Liver (tissue), 9 donors: Measurements from ENCODE around the gene SSBP2. TPM values are rescaled to one million over a fixed set of nuclear protein-coding genes. Genes with fewer than 3 reads are reported as not detected.
"Not testable (repeated sequence)": the region's sequence is repeated elsewhere in the genome, so short reads cannot be mapped to it uniquely, and the experiment has no call there.

Source experiments
- DNase-seq: peaks from one replicate; pipeline ENCODE4 v3.0.0-alpha.2; 2017; ENCODE audit warnings: low spot score
- H3K27ac ChIP-seq, 2 donors: one replicate each; pipeline ENCODE4 v1.7.0; 2013; ENCODE audit warnings: inconsistent platforms in 2 of 2, low read length in 2 of 2, control low read depth in 1 of 2, low read depth in 1 of 2, mild to moderate bottlenecking in 1 of 2
- H3K27me3 ChIP-seq, 4 donors: one replicate each; pipeline versions ENCODE4 v1.6.1 to v1.7.0; 2013; ENCODE audit warnings: low read length in 3 of 4, inconsistent platforms in 1 of 4, mild to moderate bottlenecking in 1 of 4, moderate library complexity in 1 of 4; ENCODE audit not compliant: control insufficient read depth in 4 of 4, insufficient read depth in 4 of 4
- H3K36me3 ChIP-seq, 4 donors: one replicate each; pipeline versions ENCODE4 v1.6.1 to v1.7.0; 2013; ENCODE audit warnings: low read length in 3 of 4, mild to moderate bottlenecking in 3 of 4, low read depth in 1 of 4, moderate library complexity in 1 of 4; ENCODE audit not compliant: control insufficient read depth in 4 of 4, insufficient read depth in 3 of 4
- H3K4me1 ChIP-seq, 4 donors: one replicate each; pipeline versions ENCODE4 v1.6.1 to v1.7.0; 2013; ENCODE audit warnings: low read length in 3 of 4, mild to moderate bottlenecking in 3 of 4, moderate library complexity in 1 of 4; ENCODE audit not compliant: control insufficient read depth in 4 of 4, insufficient read depth in 4 of 4
- H3K4me3 ChIP-seq, 3 donors: one replicate each; pipeline versions ENCODE4 v1.6.1 to v1.7.0; 2013; ENCODE audit warnings: low read length in 3 of 3, control low read depth in 1 of 3, low read depth in 1 of 3, mild to moderate bottlenecking in 1 of 3
- H3K9ac ChIP-seq, 2 donors: one replicate each; pipeline ENCODE4 v1.7.0; 2013; ENCODE audit warnings: low read length in 2 of 2, mild to moderate bottlenecking in 2 of 2, moderate library complexity in 2 of 2, control low read depth in 1 of 2, low read depth in 1 of 2
- H3K9me3 ChIP-seq, 4 donors: one replicate each; pipeline versions ENCODE4 v1.6.1 to v1.7.0; 2013; ENCODE audit warnings: low read length in 3 of 4; ENCODE audit not compliant: control insufficient read depth in 4 of 4
- EGR1 ChIP-seq, 2 donors: IDR thresholded peaks; 2 replicates each; pipeline ENCODE4 v1.6.1; 2016 to 2018; ENCODE audit warnings: antibody characterized with exemption in 2 of 2, low read depth in 2 of 2
- FOXA1 ChIP-seq: IDR thresholded peaks from 2 replicates; pipeline ENCODE4 v1.6.1; 2016; ENCODE audit warnings: antibody characterized with exemption
- FOXA2 ChIP-seq: IDR thresholded peaks from 2 replicates; pipeline ENCODE4 v1.6.1; 2016; ENCODE audit warnings: antibody characterized with exemption
- GABPA ChIP-seq, 2 donors: IDR thresholded peaks in 1 of 2; conservative IDR thresholded peaks in 1 of 2; 2 replicates each; pipeline ENCODE4 v1.6.1; 2016; ENCODE audit warnings: antibody characterized with exemption in 2 of 2, mild to moderate bottlenecking in 1 of 2, moderate library complexity in 1 of 2
- HNF4A ChIP-seq, 2 donors: conservative IDR thresholded peaks; 2 replicates each; pipeline ENCODE4 v1.6.1; 2016; ENCODE audit warnings: antibody characterized with exemption in 2 of 2, mild to moderate bottlenecking in 2 of 2
- HNF4G ChIP-seq: IDR thresholded peaks from 2 replicates; pipeline ENCODE4 v1.6.1; 2016; ENCODE audit warnings: antibody characterized with exemption
- JUND ChIP-seq, 2 donors: IDR thresholded peaks; 2 replicates each; pipeline ENCODE4 v1.6.1; 2016; ENCODE audit warnings: antibody characterized with exemption in 2 of 2
- NR2F2 ChIP-seq: IDR thresholded peaks from 2 replicates; pipeline ENCODE4 v1.6.1; 2016; ENCODE audit warnings: antibody characterized with exemption
- RXRA ChIP-seq, 2 donors: IDR thresholded peaks; 2 replicates each; pipeline ENCODE4 v1.6.1; 2017 to 2018; ENCODE audit warnings: antibody characterized with exemption in 2 of 2, mild to moderate bottlenecking in 1 of 2
- SP1 ChIP-seq: IDR thresholded peaks from 2 replicates; pipeline ENCODE4 v1.6.1; 2018; ENCODE audit warnings: antibody characterized with exemption, mild to moderate bottlenecking
- TAF1 ChIP-seq: conservative IDR thresholded peaks from 2 replicates; pipeline ENCODE4 v1.6.1; 2016; ENCODE audit warnings: antibody characterized with exemption, mild to moderate bottlenecking
- YY1 ChIP-seq: IDR thresholded peaks from 2 replicates; pipeline ENCODE4 v1.6.1; 2016; ENCODE audit warnings: antibody characterized with exemption, mild to moderate bottlenecking
- WGBS: extraction: QIAGEN DNeasy Blood & Tissue Kit; methylation state at CpG from one replicate; pipeline ENCODE4 v1.1.7; 2013; 5-methylcytosine and 5-hydroxymethylcytosine counted together
- polyA plus RNA-seq, 2 donors: library from polyadenylated mRNA; stranded (reverse) in 1 of 2; unstranded in 1 of 2; fragments of 200-250 nt in 1 of 2; fragments of >200 nt in 1 of 2; fragmentation: Nextera tagmentation in 1 of 2; extraction: Ambion mirVana in 1 of 2; gene quantifications; one replicate each; pipeline versions ENCODE4 v1.2.1 to v1.2.3, GENCODE V29; 2013 to 2015
- total RNA-seq, 2 donors: library from RNA; depleted of rRNA; stranded (reverse); fragments of >200 nt; gene quantifications; one replicate each; pipeline ENCODE4 v1.2.3, GENCODE V29; 2014
- TF ChIP-seq, protein P1 (sequence below): IDR thresholded peaks from 2 replicates; pipeline ENCODE4 v1.6.1; 2016; ENCODE audit warnings: antibody characterized with exemption, mild to moderate bottlenecking
- TF ChIP-seq, protein P2 (sequence below): IDR thresholded peaks from 2 replicates; pipeline ENCODE4 v1.6.1; 2016; ENCODE audit warnings: antibody characterized with exemption
- TF ChIP-seq, protein P3 (sequence below): IDR thresholded peaks from 2 replicates; pipeline ENCODE4 v1.6.1; 2016; ENCODE audit warnings: antibody characterized with exemption
- TF ChIP-seq, protein P4 (sequence below): IDR thresholded peaks from 2 replicates; pipeline ENCODE4 v1.6.1; 2016; ENCODE audit warnings: antibody characterized with exemption
- donor health status: healthy.
- donor health status: healthy.
- donor health status: healthy.
- donor health status: healthy.
- donor health status: healthy.

The SSBP2 gene
- total and polyA plus RNA-seq, 4 donors, result 2.2 to 10.1 (median 4.1) TPM

DNA sequence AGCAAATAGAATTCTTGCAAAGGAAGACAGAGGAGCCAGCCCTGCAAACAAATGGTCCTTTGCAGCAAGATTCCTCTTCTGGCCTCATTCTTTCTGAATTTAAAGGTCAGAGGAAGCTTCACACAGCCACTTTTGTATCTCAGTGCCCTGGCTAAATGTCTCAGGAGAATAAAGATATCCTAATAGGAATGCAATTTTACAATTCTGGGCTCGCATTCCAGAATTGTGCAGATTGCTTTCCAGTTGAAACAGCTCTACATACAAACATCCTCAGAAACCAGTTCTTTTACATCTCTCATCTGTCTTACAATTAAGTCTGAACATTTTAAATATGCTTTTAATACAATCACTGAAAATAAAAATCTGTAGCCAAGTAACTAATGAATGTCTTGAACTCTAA lies 342.4 kb downstream of the SSBP2 start:
- no peak for DNase-seq
- Histone ChIP-seq H3K9me3 (no peaks in the 10 kb centered on the region), H3K9ac (no peak overlapping the region), H3K4me1 (peaks cover 4 to 18% (median 13%) of the 10 kb centered on the region in 4 donors), H3K36me3 (no peaks in the 10 kb centered on the region), H3K27ac (no peak overlapping the region), H3K4me3 (no peak overlapping the region), H3K27me3 (no peaks in the 10 kb centered on the region)
- WGBS, result 95% methylated on average over 1 of the region's 1 CpG
- TF ChIP-seq, protein P1, sequence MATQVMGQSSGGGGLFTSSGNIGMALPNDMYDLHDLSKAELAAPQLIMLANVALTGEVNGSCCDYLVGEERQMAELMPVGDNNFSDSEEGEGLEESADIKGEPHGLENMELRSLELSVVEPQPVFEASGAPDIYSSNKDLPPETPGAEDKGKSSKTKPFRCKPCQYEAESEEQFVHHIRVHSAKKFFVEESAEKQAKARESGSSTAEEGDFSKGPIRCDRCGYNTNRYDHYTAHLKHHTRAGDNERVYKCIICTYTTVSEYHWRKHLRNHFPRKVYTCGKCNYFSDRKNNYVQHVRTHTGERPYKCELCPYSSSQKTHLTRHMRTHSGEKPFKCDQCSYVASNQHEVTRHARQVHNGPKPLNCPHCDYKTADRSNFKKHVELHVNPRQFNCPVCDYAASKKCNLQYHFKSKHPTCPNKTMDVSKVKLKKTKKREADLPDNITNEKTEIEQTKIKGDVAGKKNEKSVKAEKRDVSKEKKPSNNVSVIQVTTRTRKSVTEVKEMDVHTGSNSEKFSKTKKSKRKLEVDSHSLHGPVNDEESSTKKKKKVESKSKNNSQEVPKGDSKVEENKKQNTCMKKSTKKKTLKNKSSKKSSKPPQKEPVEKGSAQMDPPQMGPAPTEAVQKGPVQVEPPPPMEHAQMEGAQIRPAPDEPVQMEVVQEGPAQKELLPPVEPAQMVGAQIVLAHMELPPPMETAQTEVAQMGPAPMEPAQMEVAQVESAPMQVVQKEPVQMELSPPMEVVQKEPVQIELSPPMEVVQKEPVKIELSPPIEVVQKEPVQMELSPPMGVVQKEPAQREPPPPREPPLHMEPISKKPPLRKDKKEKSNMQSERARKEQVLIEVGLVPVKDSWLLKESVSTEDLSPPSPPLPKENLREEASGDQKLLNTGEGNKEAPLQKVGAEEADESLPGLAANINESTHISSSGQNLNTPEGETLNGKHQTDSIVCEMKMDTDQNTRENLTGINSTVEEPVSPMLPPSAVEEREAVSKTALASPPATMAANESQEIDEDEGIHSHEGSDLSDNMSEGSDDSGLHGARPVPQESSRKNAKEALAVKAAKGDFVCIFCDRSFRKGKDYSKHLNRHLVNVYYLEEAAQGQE, result no peak
- TF ChIP-seq YY1 (no peak), HNF4G (no peak), JUND (IDR thresholded peaks at IDR 0.05) (no peak), EGR1 (IDR thresholded peaks at IDR 0.05; ENCODE audit: low read depth in 2 of 2) (no peak), SP1 (no peak), FOXA1 (no peak), NR2F2 (no peak), HNF4A (conservative IDR thresholded peaks at IDR 0.05) (no peak), TAF1 (no peak), FOXA2 (no peak), GABPA (IDR thresholded peaks at IDR 0.05 in 1 of 2, conservative IDR thresholded peaks at IDR 0.05 in 1 of 2) (no peak), RXRA (IDR thresholded peaks at IDR 0.05) (no peak)
- TF ChIP-seq, protein P2, sequence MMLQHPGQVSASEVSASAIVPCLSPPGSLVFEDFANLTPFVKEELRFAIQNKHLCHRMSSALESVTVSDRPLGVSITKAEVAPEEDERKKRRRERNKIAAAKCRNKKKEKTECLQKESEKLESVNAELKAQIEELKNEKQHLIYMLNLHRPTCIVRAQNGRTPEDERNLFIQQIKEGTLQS, result no peak
- TF ChIP-seq, protein P3, sequence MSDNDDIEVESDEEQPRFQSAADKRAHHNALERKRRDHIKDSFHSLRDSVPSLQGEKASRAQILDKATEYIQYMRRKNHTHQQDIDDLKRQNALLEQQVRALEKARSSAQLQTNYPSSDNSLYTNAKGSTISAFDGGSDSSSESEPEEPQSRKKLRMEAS, result no peak
- TF ChIP-seq, protein P4, sequence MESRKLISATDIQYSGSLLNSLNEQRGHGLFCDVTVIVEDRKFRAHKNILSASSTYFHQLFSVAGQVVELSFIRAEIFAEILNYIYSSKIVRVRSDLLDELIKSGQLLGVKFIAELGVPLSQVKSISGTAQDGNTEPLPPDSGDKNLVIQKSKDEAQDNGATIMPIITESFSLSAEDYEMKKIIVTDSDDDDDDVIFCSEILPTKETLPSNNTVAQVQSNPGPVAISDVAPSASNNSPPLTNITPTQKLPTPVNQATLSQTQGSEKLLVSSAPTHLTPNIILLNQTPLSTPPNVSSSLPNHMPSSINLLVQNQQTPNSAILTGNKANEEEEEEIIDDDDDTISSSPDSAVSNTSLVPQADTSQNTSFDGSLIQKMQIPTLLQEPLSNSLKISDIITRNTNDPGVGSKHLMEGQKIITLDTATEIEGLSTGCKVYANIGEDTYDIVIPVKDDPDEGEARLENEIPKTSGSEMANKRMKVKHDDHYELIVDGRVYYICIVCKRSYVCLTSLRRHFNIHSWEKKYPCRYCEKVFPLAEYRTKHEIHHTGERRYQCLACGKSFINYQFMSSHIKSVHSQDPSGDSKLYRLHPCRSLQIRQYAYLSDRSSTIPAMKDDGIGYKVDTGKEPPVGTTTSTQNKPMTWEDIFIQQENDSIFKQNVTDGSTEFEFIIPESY, result no peak

DNA sequence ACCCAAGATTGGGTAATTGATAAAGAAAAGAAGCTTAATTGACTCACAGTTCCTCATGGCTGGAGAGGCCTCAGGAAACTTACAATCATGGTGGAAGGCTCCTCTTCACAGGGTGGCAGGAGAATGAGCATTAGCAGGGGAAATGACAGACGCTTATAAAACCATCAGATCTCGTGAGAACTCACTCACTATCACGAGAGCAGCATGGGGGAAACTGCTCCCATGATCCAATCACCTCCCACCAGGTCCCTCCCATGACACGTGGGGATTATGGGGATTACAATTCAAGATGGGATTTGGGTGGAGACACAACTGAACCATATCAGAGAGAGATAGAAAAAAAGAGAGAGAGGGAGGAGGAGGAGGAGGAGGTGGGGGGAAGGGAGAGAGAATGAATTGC lies 343.1 kb downstream of the SSBP2 start:
- not testable (repeated sequence) for DNase-seq, H3K36me3 ChIP-seq, H3K9me3 ChIP-seq, H3K27ac ChIP-seq, H3K27me3 ChIP-seq, H3K9ac ChIP-seq, H3K4me3 ChIP-seq
- 93% methylated on average over 4 of the region's 4 CpGs for WGBS
- peaks cover 4 to 18% (median 13%) of the 10 kb centered on the region in 4 donors for H3K4me1 ChIP-seq
